PFSK-1 (cell line): ENCODE results near the gene SLC8A1.

Experiments used
- FOXP2 ChIP-seq: optimal IDR thresholded peaks from 2 replicates; pipeline ENCODE3; 2011; ENCODE audit warnings: borderline replicate concordance, control low read depth, inconsistent platforms; ENCODE audit not compliant: insufficient read depth; ENCODE audit errors: extremely low read length, extremely low read depth
- POLR2AphosphoS5 ChIP-seq: IDR thresholded peaks from 2 replicates; pipeline ENCODE4 v1.6.1; 2012; ENCODE audit warnings: low read depth, mild to moderate bottlenecking, control low read depth, low read length, moderate library complexity
- SIN3A ChIP-seq: IDR thresholded peaks from 2 replicates; pipeline ENCODE4 v1.6.1; 2012; ENCODE audit warnings: mild to moderate bottlenecking, low read length, moderate library complexity, borderline replicate concordance; ENCODE audit not compliant: insufficient read depth
- TAF1 ChIP-seq: IDR thresholded peaks from 2 replicates; pipeline ENCODE4 v1.6.1; 2012; ENCODE audit warnings: low read length, control low read depth, borderline replicate concordance; ENCODE audit not compliant: insufficient read depth
- TF ChIP-seq, protein P1 (sequence below), 2 experiments: IDR thresholded peaks; 2 replicates each; pipeline versions ENCODE4 v1.6.1 to v1.8.0; 2011 to 2012; ENCODE audit warnings: low read depth in 2 of 2, low read length in 2 of 2, control low read depth in 1 of 2, inconsistent platforms in 1 of 2, mild to moderate bottlenecking in 1 of 2, moderate library complexity in 1 of 2; ENCODE audit not compliant: insufficient read depth in 1 of 2

The SLC8A1 gene

DNA sequence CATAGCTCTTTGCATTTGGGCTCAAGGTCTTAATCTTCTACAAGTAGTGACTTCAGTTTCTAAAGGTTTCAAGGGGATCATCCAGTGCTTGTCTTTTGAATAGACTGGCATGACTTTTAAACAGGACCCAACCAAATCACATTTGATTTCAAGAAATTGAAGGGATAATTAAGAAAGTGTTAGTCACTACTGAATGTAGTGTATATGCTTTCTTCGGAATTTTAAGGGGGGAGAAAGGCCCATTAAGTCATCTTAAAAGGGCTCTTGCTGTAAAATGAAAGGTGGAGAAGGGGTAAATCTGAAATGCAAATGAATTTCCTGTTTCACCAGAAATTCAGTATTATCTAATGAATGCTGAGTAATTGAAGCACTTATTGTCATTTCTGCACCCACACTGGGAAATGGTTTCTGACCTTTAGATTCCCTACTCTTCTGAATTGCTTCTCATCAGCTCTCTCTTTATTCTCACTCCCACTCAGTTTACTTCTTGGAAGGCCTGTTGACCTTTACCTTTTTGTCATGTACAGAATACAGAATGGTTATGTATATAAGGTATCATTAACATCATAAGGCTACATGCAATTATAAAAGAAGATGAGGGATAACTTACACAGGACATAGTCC lies 241.4 kb downstream of the SLC8A1 start:
- TF ChIP-seq FOXP2 (no peak), TAF1 (no peak), POLR2AphosphoS5 (no peak), SIN3A (no peak)
- TF ChIP-seq, protein P1, sequence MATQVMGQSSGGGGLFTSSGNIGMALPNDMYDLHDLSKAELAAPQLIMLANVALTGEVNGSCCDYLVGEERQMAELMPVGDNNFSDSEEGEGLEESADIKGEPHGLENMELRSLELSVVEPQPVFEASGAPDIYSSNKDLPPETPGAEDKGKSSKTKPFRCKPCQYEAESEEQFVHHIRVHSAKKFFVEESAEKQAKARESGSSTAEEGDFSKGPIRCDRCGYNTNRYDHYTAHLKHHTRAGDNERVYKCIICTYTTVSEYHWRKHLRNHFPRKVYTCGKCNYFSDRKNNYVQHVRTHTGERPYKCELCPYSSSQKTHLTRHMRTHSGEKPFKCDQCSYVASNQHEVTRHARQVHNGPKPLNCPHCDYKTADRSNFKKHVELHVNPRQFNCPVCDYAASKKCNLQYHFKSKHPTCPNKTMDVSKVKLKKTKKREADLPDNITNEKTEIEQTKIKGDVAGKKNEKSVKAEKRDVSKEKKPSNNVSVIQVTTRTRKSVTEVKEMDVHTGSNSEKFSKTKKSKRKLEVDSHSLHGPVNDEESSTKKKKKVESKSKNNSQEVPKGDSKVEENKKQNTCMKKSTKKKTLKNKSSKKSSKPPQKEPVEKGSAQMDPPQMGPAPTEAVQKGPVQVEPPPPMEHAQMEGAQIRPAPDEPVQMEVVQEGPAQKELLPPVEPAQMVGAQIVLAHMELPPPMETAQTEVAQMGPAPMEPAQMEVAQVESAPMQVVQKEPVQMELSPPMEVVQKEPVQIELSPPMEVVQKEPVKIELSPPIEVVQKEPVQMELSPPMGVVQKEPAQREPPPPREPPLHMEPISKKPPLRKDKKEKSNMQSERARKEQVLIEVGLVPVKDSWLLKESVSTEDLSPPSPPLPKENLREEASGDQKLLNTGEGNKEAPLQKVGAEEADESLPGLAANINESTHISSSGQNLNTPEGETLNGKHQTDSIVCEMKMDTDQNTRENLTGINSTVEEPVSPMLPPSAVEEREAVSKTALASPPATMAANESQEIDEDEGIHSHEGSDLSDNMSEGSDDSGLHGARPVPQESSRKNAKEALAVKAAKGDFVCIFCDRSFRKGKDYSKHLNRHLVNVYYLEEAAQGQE (IDR thresholded peaks at IDR 0.05; ENCODE audit: insufficient read depth in 1 of 2, low read depth in 2 of 2, low read length in 2 of 2) = no peak

DNA sequence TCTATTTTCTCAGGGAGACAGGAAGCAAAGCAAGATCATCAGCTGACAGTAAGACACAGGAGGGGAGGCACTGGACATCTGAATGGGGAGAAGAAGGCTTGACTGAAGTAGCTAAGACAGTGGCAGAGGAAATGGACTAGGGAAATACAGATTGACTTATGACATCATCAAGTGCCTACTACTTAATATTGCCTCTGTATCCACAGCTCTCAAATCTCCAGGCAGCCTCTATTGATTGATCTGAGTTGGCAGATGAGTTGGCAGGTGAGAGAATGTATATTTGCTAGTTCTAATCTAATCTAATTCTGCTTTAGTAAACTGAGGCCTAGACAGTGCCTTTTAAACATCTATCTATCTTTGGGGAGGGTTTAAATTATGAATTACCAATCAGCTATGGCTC lies 242.1 kb downstream of the SLC8A1 start:
- TF ChIP-seq FOXP2 = no peak
- no peak for TF ChIP-seq POLR2AphosphoS5
- TF ChIP-seq TAF1 = no peak
- TF ChIP-seq, protein P1 (IDR thresholded peaks at IDR 0.05; ENCODE audit: insufficient read depth in 1 of 2, low read depth in 2 of 2, low read length in 2 of 2) = no peak
- no peak for TF ChIP-seq SIN3A

- TF ChIP-seq TAF1 (no peak), POLR2AphosphoS5 (no peak), FOXP2 (no peak), SIN3A (no peak)
- TF ChIP-seq, protein P1 (IDR thresholded peaks at IDR 0.05; ENCODE audit: insufficient read depth in 1 of 2, low read depth in 2 of 2, low read length in 2 of 2) = no peak
Observed at GRCh38 chr2:40208463-40208862, 243.4 kb downstream of the SLC8A1 start.

DNA sequence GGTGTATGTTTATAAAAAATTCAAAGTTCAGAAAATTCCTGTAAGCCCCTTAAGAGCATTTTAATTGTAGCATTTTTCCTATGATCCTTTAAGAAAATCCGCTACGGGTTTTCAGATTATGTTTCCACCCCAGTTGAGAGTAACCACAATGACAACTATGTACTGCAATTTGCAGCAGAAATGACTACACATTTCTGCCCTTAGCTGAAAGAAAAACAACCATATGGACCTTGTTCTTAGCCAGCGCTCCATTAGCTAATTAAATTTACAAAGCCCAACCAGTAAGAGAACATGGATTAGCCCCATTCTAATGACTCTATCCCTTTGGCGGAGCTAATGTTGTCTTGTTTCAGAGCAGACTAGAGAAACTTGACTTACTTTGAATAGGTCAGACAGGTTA lies 247.6 kb downstream of the SLC8A1 start:
- no peak for TF ChIP-seq TAF1
- TF ChIP-seq, protein P1 (IDR thresholded peaks at IDR 0.05; ENCODE audit: insufficient read depth in 1 of 2, low read depth in 2 of 2, low read length in 2 of 2) = no peak
- TF ChIP-seq POLR2AphosphoS5 = no peak
- no peak for TF ChIP-seq FOXP2
- TF ChIP-seq SIN3A = no peak
